Hair follicle dermal papilla cell (primary cell): Measurements from ENCODE around the gene SLC66A1. TPM values are rescaled to one million over a fixed set of nuclear protein-coding genes. Genes with fewer than 3 reads are reported as not detected.

ENCODE experiments used
- small RNA-seq: library from RNA; depleted of rRNA; stranded (forward); fragments of <200 nt; gene quantifications from one replicate; pipeline ENCODE3, GENCODE V24; 2012
- total RNA-seq: library from RNA; depleted of rRNA; stranded (reverse); fragments of >200 nt; gene quantifications from 2 replicates; pipeline ENCODE4 v1.2.3, GENCODE V29; 2012

The SLC66A1 gene
- total RNA-seq, result 24.2 and 25.6 TPM in 2 replicates

GRCh38 chr1:19311931-19312781 is at the start of gene SLC66A1, which contains the start of gene AKR7A2:
Gene SLC66A1 (plus strand): TSS chr1:19312326. CDS start chr1:19317678, 5,352 bp downstream.
Gene AKR7A2 (minus strand): TSS chr1:19312144. CDS start chr1:19312124, 20 bp downstream.

GRCh38 chr1:19288324-19289241 is 23.5 kb upstream of the SLC66A1 start, which contains the start of gene AKR7A3:
Gene AKR7A3 (minus strand): TSS chr1:19288770. CDS start chr1:19288709, 61 bp downstream.

Small RNA genes within 50 kb of the gene (small RNA-seq; reads per million reads assigned to genes)
- gene RNU6-1099P, result not detected

Other genes with a start within 250 kb of the SLC66A1 start
- gene UBR4, start 102.1 kb upstream of the SLC66A1 start, total RNA-seq, result 137 and 181 TPM in 2 replicates
- 69.8 and 71.9 TPM in 2 replicates for gene EMC1, start 60.8 kb upstream of the SLC66A1 start, total RNA-seq
- gene MRTO4, start 60.5 kb upstream of the SLC66A1 start, total RNA-seq, result 16.4 and 17.4 TPM in 2 replicates
- gene AKR7A3, start 23.6 kb upstream of the SLC66A1 start, total RNA-seq, result 0.85 and 1.1 TPM in 2 replicates
- 69.8 and 87.4 TPM in 2 replicates for gene AKR7A2, start 182 bp upstream of the SLC66A1 start, total RNA-seq
- 186 and 205 TPM in 2 replicates for gene CAPZB, start 173.2 kb downstream of the SLC66A1 start, total RNA-seq